K562 (cell line): ENCODE results near the gene RALB. TPM values are rescaled to one million over a fixed set of nuclear protein-coding genes. Genes with fewer than 3 reads are reported as not detected.

Experiments
- CBFA2T2 ChIP-seq: fragments of 450-650 bp; conservative IDR thresholded peaks from 2 replicates; pipeline ENCODE4 v1.6.1; 2017; ENCODE audit warnings: mild to moderate bottlenecking
- CBFA2T3 ChIP-seq: fragments of 450-650 bp; IDR thresholded peaks from 2 replicates; pipeline ENCODE4 v1.6.1; 2017
- CXXC5 ChIP-seq: fragments of 250-450 bp; sonication (Bioruptor Pico); IDR thresholded peaks from 2 replicates; pipeline ENCODE4 v1.8.0; 2022; ENCODE audit warnings: inconsistent platforms, mild to moderate bottlenecking, moderate library complexity
- ESRRA ChIP-seq: fragments of 450-650 bp; IDR thresholded peaks from 2 replicates; pipeline ENCODE4 v1.6.1; 2014; ENCODE audit warnings: low read depth, mild to moderate bottlenecking, moderate library complexity, borderline replicate concordance
- GABPB1 ChIP-seq: sonication (generic); formaldehyde crosslinking; IDR thresholded peaks from 2 replicates; pipeline ENCODE4 v1.8.0; 2022; ENCODE audit warnings: mild to moderate bottlenecking, missing genetic modification reagents
- JUND ChIP-seq, 2 experiments: IDR thresholded peaks; 2 replicates in 1 of 2; 3 replicates in 1 of 2; pipeline ENCODE4 v1.6.1; 2011; ENCODE audit warnings: borderline replicate concordance in 2 of 2, low read depth in 2 of 2, low read length in 2 of 2, improper control_type of control experiment in 1 of 2, missing biosample characterization in 1 of 2, missing genetic modification characterization in 1 of 2, missing genetic modification reagents in 1 of 2
- MYC ChIP-seq, 2 experiments: fragments of 250-450 bp in 1 of 2; sonication (Bioruptor Pico) in 1 of 2; IDR thresholded peaks; 2 replicates each; pipeline versions ENCODE4 v1.5.1 to v1.6.1; 2012 to 2021; ENCODE audit warnings: low read depth in 2 of 2, borderline replicate concordance in 1 of 2, improper control_type of control experiment in 1 of 2, low read length in 1 of 2, mild to moderate bottlenecking in 1 of 2, moderate library complexity in 1 of 2
- polyA plus RNA-seq, 8 experiments: library from polyadenylated mRNA; depleted of rRNA in 4 of 8; stranded (reverse) in 5 of 8; unstranded in 3 of 8; fragments of >200 nt; fragmentation: Nextera tagmentation in 2 of 8; fragmentation: Illumina TruSeq in 1 of 8; extraction: Ambion mirVana in 2 of 8; extraction: Trizol in 1 of 8; gene quantifications; 2 replicates each; pipeline versions ENCODE4 v1.2.1 to v1.2.3, GENCODE V29; 2011 to 2014; ENCODE audit warnings: inconsistent platforms in 1 of 8, missing spikeins in 1 of 8
- total RNA-seq, 7 experiments: library from RNA; depleted of rRNA in 6 of 7; stranded (reverse); fragments of >200 nt in 6 of 7; fragmentation: Illumina TruSeq in 2 of 7; extraction: Trizol in 2 of 7; gene quantifications; 2 replicates each; pipeline versions ENCODE4 v1.2.1 to v1.2.3, GENCODE V29; 2011 to 2021; ENCODE audit warnings: low replicate concordance in 1 of 7
- TF ChIP-seq, protein P1 (sequence below): fragments of 450-650 bp; IDR thresholded peaks from 2 replicates; pipeline ENCODE4 v1.6.1; 2016; ENCODE audit warnings: low read depth, mild to moderate bottlenecking, moderate library complexity
- TF ChIP-seq, protein P2 (sequence below): sonication (generic); formaldehyde crosslinking; IDR thresholded peaks from 2 replicates; pipeline ENCODE4 v1.8.1; 2023; ENCODE audit warnings: mild to moderate bottlenecking, missing genetic modification reagents, moderate library complexity

Gene RALB
- total and polyA plus RNA-seq, 9 of the 15 experiments (the other 6 are each of a cell fraction or from before 2014, with no cell fraction given): 14.8 to 65.6 (median 38.4) TPM

DNA sequence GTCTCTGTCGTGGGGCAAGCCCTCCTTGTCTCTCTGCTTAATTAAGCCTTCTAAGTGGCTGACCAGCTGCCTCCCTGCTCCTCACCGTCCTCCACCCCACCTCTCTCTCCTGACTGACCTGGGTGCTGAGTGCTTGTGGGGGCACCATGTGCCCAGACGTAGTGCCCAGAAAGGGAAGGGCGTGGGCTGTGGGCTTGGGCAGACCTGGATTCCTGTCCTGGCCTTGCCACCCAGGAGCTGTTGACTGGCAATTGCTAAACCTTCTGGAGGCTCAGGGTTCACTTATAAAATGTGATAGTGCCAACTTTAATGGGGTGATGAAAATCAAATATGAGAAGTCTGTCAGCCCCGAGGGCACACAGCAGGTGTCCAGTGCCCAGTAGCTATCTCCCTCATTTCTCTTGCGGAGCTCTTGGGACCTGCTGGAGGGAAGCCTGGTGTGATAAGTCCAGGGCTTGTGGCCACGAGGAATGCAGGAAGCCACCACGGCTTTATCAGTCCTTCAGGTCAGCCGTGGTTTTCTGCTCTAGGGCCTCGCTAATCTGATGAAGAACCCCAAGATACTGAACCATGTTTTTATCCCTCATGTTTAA lies 71.3 kb downstream of the RALB start (continued):
- TF ChIP-seq, protein P1, sequence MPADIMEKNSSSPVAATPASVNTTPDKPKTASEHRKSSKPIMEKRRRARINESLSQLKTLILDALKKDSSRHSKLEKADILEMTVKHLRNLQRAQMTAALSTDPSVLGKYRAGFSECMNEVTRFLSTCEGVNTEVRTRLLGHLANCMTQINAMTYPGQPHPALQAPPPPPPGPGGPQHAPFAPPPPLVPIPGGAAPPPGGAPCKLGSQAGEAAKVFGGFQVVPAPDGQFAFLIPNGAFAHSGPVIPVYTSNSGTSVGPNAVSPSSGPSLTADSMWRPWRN: peak; percentile 84
- 0 out of 2 replicates have a peak, but pooled peaks have one; percentile 4 for TF ChIP-seq JUND (IDR thresholded peaks at IDR 0.05; ENCODE audit: borderline replicate concordance, low read depth, low read length)
- no peak; the same call in 2 of the 3 replicates for TF ChIP-seq JUND (tag; IDR thresholded peaks at IDR 0.05; ENCODE audit: borderline replicate concordance, low read depth, low read length)
- no peak for TF ChIP-seq GABPB1 (CRISPR knock-in tag)
- TF ChIP-seq MYC (IDR thresholded peaks at IDR 0.05; ENCODE audit: low read depth, low read length): peak; percentile 48; the same call in 1 of the 2 replicates
- no peak for TF ChIP-seq MYC (CRISPR knock-in tag; IDR thresholded peaks at IDR 0.05; ENCODE audit: borderline replicate concordance, low read depth)
- TF ChIP-seq ESRRA: peak; percentile 71; the same call in 1 of the 2 replicates
- TF ChIP-seq CBFA2T3: peak; percentile 62
- TF ChIP-seq, protein P2, sequence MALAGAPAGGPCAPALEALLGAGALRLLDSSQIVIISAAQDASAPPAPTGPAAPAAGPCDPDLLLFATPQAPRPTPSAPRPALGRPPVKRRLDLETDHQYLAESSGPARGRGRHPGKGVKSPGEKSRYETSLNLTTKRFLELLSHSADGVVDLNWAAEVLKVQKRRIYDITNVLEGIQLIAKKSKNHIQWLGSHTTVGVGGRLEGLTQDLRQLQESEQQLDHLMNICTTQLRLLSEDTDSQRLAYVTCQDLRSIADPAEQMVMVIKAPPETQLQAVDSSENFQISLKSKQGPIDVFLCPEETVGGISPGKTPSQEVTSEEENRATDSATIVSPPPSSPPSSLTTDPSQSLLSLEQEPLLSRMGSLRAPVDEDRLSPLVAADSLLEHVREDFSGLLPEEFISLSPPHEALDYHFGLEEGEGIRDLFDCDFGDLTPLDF (CRISPR knock-in tag): no peak
- TF ChIP-seq CBFA2T2: peak; percentile 42; the same call in 1 of the 2 replicates
- TF ChIP-seq CXXC5 (CRISPR knock-in tag): 0 out of 2 replicates have a peak, but pooled peaks have one; percentile 44
